GM23248 (cell line): Measurements from ENCODE around the gene CPA5. TPM values are rescaled to one million over a fixed set of nuclear protein-coding genes. Genes with fewer than 3 reads are reported as not detected.

Experiments
- DNase-seq: peaks from one replicate; pipeline ENCODE4 v3.0.0-alpha.2; 2015
- H2AFZ ChIP-seq: fragments of 200-600 bp; sonication (generic); 2 replicates; pipeline ENCODE4 v1.6.1; 2016; ENCODE audit warnings: antibody characterized with exemption
- H3F3A ChIP-seq: fragments of 200-600 bp; sonication (generic); 2 replicates; pipeline ENCODE4 v1.6.1; 2016; ENCODE audit warnings: mild to moderate bottlenecking, antibody characterized with exemption, mixed run types; ENCODE audit not compliant: insufficient read depth
- H3K27ac ChIP-seq: fragments of 200-600 bp; sonication (generic); 2 replicates; pipeline ENCODE4 v1.5.1; 2016; ENCODE audit warnings: mild to moderate bottlenecking
- H3K27me3 ChIP-seq: fragments of 200-600 bp; sonication (generic); replicated peaks from 2 replicates; pipeline ENCODE4 v1.6.1; 2016; ENCODE audit warnings: mild to moderate bottlenecking; ENCODE audit not compliant: insufficient read depth
- H3K36me3 ChIP-seq: fragments of 200-600 bp; sonication (generic); 2 replicates; pipeline ENCODE4 v1.6.1; 2016; ENCODE audit warnings: low read depth, mild to moderate bottlenecking
- H3K4me1 ChIP-seq: fragments of 200-600 bp; sonication (generic); 2 replicates; pipeline ENCODE4 v1.6.1; 2016; ENCODE audit warnings: mild to moderate bottlenecking; ENCODE audit not compliant: insufficient read depth
- H3K4me2 ChIP-seq: fragments of 200-600 bp; sonication (generic); one replicate; pipeline ENCODE4 v1.6.1; 2016; ENCODE audit warnings: mild to moderate bottlenecking; ENCODE audit not compliant: unreplicated experiment
- H3K4me3 ChIP-seq: fragments of 200-600 bp; sonication (generic); 2 replicates; pipeline ENCODE4 v1.5.1; 2016; ENCODE audit warnings: mild to moderate bottlenecking
- H3K79me2 ChIP-seq: fragments of 200-600 bp; sonication (generic); 2 replicates; pipeline ENCODE4 v1.6.1; 2016; ENCODE audit warnings: mild to moderate bottlenecking; ENCODE audit not compliant: insufficient read depth
- H3K9ac ChIP-seq: fragments of 200-600 bp; sonication (generic); 2 replicates; pipeline ENCODE4 v1.6.1; 2016; ENCODE audit warnings: mild to moderate bottlenecking
- H3K9me2 ChIP-seq: fragments of 200-600 bp; sonication (generic); 2 replicates; pipeline ENCODE4 v1.6.1; 2016; ENCODE audit warnings: mixed run types, mild to moderate bottlenecking, moderate library complexity; ENCODE audit not compliant: insufficient read depth
- H3K9me3 ChIP-seq: fragments of 200-600 bp; sonication (generic); one replicate; pipeline ENCODE4 v1.6.1; 2017; ENCODE audit warnings: low read depth
- H4K20me1 ChIP-seq: fragments of 200-600 bp; sonication (generic); 2 replicates; pipeline ENCODE4 v1.6.0; 2016; ENCODE audit not compliant: insufficient read depth
- EZH2 ChIP-seq: fragments of 200-600 bp; sonication (generic); IDR thresholded peaks from 2 replicates; pipeline ENCODE4 v1.6.1; 2018; ENCODE audit warnings: antibody characterized with exemption, mild to moderate bottlenecking; ENCODE audit not compliant: insufficient read depth, poor library complexity, severe bottlenecking
- EZH2phosphoT487 ChIP-seq: fragments of 200-600 bp; sonication (generic); IDR thresholded peaks from 2 replicates; pipeline ENCODE4 v1.6.1; 2018; ENCODE audit warnings: antibody characterized with exemption, moderate library complexity, mild to moderate bottlenecking, low read depth; ENCODE audit not compliant: insufficient read depth
- WGBS, 2 experiments: methylation state at CpG; one replicate each; pipeline ENCODE4 v1.1.6; 2015 to 2017; ENCODE audit warnings: low lambda C conversion rate in 2 of 2, low coverage in 1 of 2; ENCODE audit errors: missing lambda C conversion rate in 2 of 2; 5-methylcytosine and 5-hydroxymethylcytosine counted together
- in situ Hi-C: fragments of 300-500 bp; cut with MboI; formaldehyde crosslinking; loops from 2 replicates; pipeline ENCODE4 v1.15.0; 2020
- polyA plus RNA-seq: library from polyadenylated mRNA; unstranded; fragments of >200 nt; fragmentation: Nextera tagmentation; extraction: Ambion mirVana; gene quantifications from 2 replicates; pipeline ENCODE4 v1.2.1, GENCODE V29; 2016
- total RNA-seq: library from RNA; depleted of rRNA; stranded (reverse); fragments of >200 nt; shearing (Covaris generic); gene quantifications from 2 replicates; pipeline ENCODE4 v1.2.3, GENCODE V29; 2014

CPA5 gene
- total and polyA plus RNA-seq, 2 experiments from 2014 or later, result 0.23 TPM; not detected in 1

- Histone ChIP-seq H3K79me2 (no peaks in the 10 kb centered on the region), H3K4me2 (no peak overlapping the region), H3F3A (0 out of 2 replicates have a peak, but pooled peaks cover 4% of the 10 kb centered on the region), H3K9me3 (no peaks in the 10 kb centered on the region), H4K20me1 (no peaks in the 10 kb centered on the region), H3K4me3 (no peak overlapping the region), H3K4me1 (peaks cover 3% of the 10 kb centered on the region; the same call in 1 of the 2 replicates), H3K9ac (no peak overlapping the region), H3K9me2 (no peaks in the 10 kb centered on the region), H2AFZ (no peak overlapping the region), H3K36me3 (no peaks in the 10 kb centered on the region), H3K27ac (no peak overlapping the region), H3K27me3 (no peaks in the 10 kb centered on the region)
- WGBS, 2 experiments, result 100% methylated on average over 3 of the region's 3 CpGs
- TF ChIP-seq EZH2phosphoT487 (no peak), EZH2 (no peak)
- in situ Hi-C loops, result no loop called here
- no peak for DNase-seq
Observed at GRCh38 chr7:130386876-130387275, 42.3 kb downstream of the CPA5 start.

- Histone ChIP-seq H3K36me3 (no peaks in the 10 kb centered on the region), H4K20me1 (no peaks in the 10 kb centered on the region), H3K27me3 (no peaks in the 10 kb centered on the region), H3F3A (peaks cover 8% of the 10 kb centered on the region; the same call in 1 of the 2 replicates), H3K79me2 (no peaks in the 10 kb centered on the region), H3K27ac (no peak overlapping the region), H3K9me2 (no peaks in the 10 kb centered on the region), H3K9me3 (no peaks in the 10 kb centered on the region), H3K4me2 (no peak overlapping the region), H3K9ac (no peak overlapping the region), H3K4me3 (no peak overlapping the region), H3K4me1 (peaks cover 7% of the 10 kb centered on the region), H2AFZ (no peak overlapping the region)
- TF ChIP-seq EZH2phosphoT487 (no peak), EZH2 (no peak)
- 84 to 92% methylated on average over 3 of the region's 3 CpGs for WGBS, 2 experiments
- in situ Hi-C loops, result no loop called here
- DNase-seq, result no peak
Observed at GRCh38 chr7:130387306-130387627, 42.7 kb downstream of the CPA5 start.

- no peaks in the 10 kb centered on the region for H3K9me2 ChIP-seq
- in situ Hi-C loops, result no loop called here
- no peaks in the 10 kb centered on the region for H3K79me2 ChIP-seq
- no peak overlapping the region for H3K27ac ChIP-seq
- peaks cover 13% of the 10 kb centered on the region for H3F3A ChIP-seq
- no peaks in the 10 kb centered on the region for H3K27me3 ChIP-seq
- DNase-seq, result no peak
- H4K20me1 ChIP-seq, result no peaks in the 10 kb centered on the region
- H2AFZ ChIP-seq, result no peak overlapping the region
- H3K4me3 ChIP-seq, result no peak overlapping the region
- H3K9ac ChIP-seq, result no peak overlapping the region
- WGBS, 2 experiments, result 76 to 77% methylated on average over 12 of the region's 12 CpGs
- no peak overlapping the region for H3K4me2 ChIP-seq
- H3K4me1 ChIP-seq, result peaks cover 13% of the 10 kb centered on the region
- no peaks in the 10 kb centered on the region for H3K9me3 ChIP-seq
- TF ChIP-seq EZH2 (no peak), EZH2phosphoT487 (no peak)
- no peaks in the 10 kb centered on the region for H3K36me3 ChIP-seq
Observed at GRCh38 chr7:130387628-130388403, 43.2 kb downstream of the CPA5 start.

DNA sequence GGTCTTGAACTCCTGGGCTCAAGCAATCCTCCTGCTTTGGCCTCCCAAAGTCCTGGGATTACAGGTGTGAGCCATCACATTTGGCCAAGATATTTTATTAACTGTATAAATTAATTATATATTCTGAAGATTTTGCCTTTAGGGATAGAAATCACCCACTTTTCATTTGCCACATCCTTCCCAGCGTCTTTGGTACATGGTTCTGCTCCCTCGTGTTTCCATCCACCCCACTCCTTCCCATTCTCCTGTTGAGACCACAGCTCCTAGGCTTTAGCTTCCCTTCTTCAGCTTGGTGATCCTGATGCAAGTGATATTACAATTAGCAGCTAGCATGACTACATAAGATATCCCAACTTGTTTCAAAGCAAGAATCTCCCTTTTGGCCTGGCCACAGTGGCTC, 44.1 kb downstream of the CPA5 start:
- no peaks in the 10 kb centered on the region for H3K9me3 ChIP-seq
- H3F3A ChIP-seq, result peaks cover 22% of the 10 kb centered on the region
- in situ Hi-C loops, result no loop called here
- no peaks in the 10 kb centered on the region for H3K9me2 ChIP-seq
- H4K20me1 ChIP-seq, result no peaks in the 10 kb centered on the region
- H3K4me1 ChIP-seq, result peaks cover 21% of the 10 kb centered on the region
- H3K79me2 ChIP-seq, result no peaks in the 10 kb centered on the region
- TF ChIP-seq EZH2, result no peak
- TF ChIP-seq EZH2phosphoT487, result no peak
- no peaks in the 10 kb centered on the region for H3K27me3 ChIP-seq
- H3K4me3 ChIP-seq, result no peak overlapping the region
- no peak overlapping the region for H2AFZ ChIP-seq
- no peak overlapping the region for H3K4me2 ChIP-seq
- H3K9ac ChIP-seq, result no peak overlapping the region
- no peak for DNase-seq
- 89 to 98% methylated on average over 2 of the region's 2 CpGs for WGBS, 2 experiments
- no peaks in the 10 kb centered on the region for H3K36me3 ChIP-seq
- no peak overlapping the region for H3K27ac ChIP-seq
